ENCODE results near the gene C1orf52. TPM values are rescaled to one million over a fixed set of nuclear protein-coding genes. Genes with fewer than 3 reads are reported as not detected.

Gene C1orf52
- total RNA-seq, 1 experiment from 2014 or later: 44.5 TPM

DNA sequence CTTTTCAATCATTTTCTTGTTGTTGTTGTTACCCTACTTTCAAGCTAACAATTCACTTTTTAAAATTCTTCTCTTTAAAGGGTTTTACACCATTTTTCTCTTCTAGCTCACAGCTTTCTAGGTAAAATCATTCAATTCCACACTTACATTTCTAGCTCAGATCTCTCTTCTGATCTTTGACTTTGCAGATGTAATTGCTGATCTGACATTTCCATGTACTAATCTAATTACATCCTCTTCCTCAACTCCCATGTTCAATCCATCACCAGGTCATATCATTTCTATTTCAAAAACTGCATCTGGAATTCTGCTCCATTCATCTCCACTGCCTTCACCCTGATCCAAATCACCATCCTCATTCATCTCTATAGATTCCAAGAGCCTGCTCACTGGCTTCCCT is 13.9 kb upstream of the C1orf52 start (continued):
- TF ChIP-seq, protein P1, sequence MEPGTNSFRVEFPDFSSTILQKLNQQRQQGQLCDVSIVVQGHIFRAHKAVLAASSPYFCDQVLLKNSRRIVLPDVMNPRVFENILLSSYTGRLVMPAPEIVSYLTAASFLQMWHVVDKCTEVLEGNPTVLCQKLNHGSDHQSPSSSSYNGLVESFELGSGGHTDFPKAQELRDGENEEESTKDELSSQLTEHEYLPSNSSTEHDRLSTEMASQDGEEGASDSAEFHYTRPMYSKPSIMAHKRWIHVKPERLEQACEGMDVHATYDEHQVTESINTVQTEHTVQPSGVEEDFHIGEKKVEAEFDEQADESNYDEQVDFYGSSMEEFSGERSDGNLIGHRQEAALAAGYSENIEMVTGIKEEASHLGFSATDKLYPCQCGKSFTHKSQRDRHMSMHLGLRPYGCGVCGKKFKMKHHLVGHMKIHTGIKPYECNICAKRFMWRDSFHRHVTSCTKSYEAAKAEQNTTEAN (CRISPR knock-in tag; IDR thresholded peaks at IDR 0.05): no peak
- TF ChIP-seq, protein P2, sequence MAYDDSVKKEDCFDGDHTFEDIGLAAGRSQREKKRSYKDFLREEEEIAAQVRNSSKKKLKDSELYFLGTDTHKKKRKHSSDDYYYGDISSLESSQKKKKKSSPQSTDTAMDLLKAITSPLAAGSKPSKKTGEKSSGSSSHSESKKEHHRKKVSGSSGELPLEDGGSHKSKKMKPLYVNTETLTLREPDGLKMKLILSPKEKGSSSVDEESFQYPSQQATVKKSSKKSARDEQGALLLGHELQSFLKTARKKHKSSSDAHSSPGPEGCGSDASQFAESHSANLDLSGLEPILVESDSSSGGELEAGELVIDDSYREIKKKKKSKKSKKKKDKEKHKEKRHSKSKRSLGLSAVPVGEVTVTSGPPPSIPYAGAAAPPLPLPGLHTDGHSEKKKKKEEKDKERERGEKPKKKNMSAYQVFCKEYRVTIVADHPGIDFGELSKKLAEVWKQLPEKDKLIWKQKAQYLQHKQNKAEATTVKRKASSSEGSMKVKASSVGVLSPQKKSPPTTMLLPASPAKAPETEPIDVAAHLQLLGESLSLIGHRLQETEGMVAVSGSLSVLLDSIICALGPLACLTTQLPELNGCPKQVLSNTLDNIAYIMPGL (CRISPR knock-in tag; IDR thresholded peaks at IDR 0.05): no peak
- no peak for TF ChIP-seq FOXK1 (CRISPR knock-in tag; IDR thresholded peaks at IDR 0.05)

DNA sequence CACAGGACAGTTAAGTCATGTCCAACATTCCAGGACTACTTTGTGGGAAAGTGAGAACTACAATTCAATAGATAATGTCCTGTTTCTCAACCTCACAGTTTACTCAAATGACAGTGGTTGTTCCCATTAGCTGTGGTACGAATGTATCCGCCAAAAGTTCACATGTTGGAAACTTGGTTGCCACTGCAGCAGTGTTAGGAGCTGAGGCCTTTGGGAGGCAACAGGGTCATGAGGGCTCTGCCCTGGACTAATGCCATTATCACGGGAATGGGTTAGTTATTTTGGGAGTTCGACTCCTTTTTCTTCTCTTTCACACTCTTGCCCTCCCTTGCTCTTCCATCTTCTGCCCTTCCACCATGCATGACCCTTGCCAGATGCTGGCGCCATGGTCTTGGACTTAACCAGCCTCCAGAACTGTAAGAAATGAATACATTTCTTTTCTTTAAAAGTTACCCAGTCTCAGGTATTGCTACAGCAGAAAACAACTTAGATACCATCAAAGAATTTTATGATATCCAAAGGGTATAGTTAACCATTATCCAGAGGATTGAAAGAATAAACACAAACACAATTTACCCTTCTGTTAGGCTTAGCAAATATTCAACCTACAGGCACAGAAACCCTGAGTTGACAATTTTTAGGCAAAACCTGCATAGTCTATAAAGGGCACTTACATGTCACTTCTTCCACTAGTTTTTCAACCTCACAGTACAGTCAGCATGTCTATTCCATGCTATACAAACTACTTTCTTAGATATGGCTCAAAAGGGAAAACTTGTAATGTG is 9.5 kb upstream of the C1orf52 start:
- Mint-ChIP-seq H3K27me3 (ENCODE audit: low read depth) (no peaks in the 10 kb centered on the region), H3K4me3 (no peak overlapping the region), H3K36me3 (peaks cover 46% of the 10 kb centered on the region), H3K9me3 (peaks cover 5% of the 10 kb centered on the region; the same call in 1 of the 2 replicates), H3K4me1 (no peaks in the 10 kb centered on the region), H3K27ac (no peak overlapping the region)
- ATAC-seq (no peak), DNase-seq (ENCODE audit: low spot score) (no peak)
- ChIA-PET CTCF (interaction anchor here (1.6 to 3.9 kb wide), 2 partner anchors 9 kb away, joined by 7 to 26 read pairs; partner anchors contain the start of gene C1orf52), POLR2A (interaction anchor here (0.6 kb wide), 1 partner anchor 78 kb away, joined by 7 read pairs; no protein-coding TSS in a partner anchor)
- TF ChIP-seq, protein P3, sequence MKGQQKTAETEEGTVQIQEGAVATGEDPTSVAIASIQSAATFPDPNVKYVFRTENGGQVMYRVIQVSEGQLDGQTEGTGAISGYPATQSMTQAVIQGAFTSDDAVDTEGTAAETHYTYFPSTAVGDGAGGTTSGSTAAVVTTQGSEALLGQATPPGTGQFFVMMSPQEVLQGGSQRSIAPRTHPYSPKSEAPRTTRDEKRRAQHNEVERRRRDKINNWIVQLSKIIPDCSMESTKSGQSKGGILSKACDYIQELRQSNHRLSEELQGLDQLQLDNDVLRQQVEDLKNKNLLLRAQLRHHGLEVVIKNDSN (CRISPR knock-in tag; IDR thresholded peaks at IDR 0.05): no peak
- TF ChIP-seq, protein P4, sequence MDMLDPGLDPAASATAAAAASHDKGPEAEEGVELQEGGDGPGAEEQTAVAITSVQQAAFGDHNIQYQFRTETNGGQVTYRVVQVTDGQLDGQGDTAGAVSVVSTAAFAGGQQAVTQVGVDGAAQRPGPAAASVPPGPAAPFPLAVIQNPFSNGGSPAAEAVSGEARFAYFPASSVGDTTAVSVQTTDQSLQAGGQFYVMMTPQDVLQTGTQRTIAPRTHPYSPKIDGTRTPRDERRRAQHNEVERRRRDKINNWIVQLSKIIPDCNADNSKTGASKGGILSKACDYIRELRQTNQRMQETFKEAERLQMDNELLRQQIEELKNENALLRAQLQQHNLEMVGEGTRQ (CRISPR knock-in tag; IDR thresholded peaks at IDR 0.05): no peak
- TF ChIP-seq, protein P5, sequence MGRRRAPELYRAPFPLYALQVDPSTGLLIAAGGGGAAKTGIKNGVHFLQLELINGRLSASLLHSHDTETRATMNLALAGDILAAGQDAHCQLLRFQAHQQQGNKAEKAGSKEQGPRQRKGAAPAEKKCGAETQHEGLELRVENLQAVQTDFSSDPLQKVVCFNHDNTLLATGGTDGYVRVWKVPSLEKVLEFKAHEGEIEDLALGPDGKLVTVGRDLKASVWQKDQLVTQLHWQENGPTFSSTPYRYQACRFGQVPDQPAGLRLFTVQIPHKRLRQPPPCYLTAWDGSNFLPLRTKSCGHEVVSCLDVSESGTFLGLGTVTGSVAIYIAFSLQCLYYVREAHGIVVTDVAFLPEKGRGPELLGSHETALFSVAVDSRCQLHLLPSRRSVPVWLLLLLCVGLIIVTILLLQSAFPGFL (CRISPR knock-in tag; IDR thresholded peaks at IDR 0.05; ENCODE audit: borderline replicate concordance): no peak
- no peak for TF ChIP-seq ZBTB21 (CRISPR knock-in tag; IDR thresholded peaks at IDR 0.05; ENCODE audit: borderline replicate concordance)
- TF ChIP-seq NFATC4 (CRISPR knock-in tag; IDR thresholded peaks at IDR 0.05): no peak
- TF ChIP-seq MXD4 (CRISPR knock-in tag; IDR thresholded peaks at IDR 0.05; ENCODE audit: borderline replicate concordance): no peak
- TF ChIP-seq, protein P6, sequence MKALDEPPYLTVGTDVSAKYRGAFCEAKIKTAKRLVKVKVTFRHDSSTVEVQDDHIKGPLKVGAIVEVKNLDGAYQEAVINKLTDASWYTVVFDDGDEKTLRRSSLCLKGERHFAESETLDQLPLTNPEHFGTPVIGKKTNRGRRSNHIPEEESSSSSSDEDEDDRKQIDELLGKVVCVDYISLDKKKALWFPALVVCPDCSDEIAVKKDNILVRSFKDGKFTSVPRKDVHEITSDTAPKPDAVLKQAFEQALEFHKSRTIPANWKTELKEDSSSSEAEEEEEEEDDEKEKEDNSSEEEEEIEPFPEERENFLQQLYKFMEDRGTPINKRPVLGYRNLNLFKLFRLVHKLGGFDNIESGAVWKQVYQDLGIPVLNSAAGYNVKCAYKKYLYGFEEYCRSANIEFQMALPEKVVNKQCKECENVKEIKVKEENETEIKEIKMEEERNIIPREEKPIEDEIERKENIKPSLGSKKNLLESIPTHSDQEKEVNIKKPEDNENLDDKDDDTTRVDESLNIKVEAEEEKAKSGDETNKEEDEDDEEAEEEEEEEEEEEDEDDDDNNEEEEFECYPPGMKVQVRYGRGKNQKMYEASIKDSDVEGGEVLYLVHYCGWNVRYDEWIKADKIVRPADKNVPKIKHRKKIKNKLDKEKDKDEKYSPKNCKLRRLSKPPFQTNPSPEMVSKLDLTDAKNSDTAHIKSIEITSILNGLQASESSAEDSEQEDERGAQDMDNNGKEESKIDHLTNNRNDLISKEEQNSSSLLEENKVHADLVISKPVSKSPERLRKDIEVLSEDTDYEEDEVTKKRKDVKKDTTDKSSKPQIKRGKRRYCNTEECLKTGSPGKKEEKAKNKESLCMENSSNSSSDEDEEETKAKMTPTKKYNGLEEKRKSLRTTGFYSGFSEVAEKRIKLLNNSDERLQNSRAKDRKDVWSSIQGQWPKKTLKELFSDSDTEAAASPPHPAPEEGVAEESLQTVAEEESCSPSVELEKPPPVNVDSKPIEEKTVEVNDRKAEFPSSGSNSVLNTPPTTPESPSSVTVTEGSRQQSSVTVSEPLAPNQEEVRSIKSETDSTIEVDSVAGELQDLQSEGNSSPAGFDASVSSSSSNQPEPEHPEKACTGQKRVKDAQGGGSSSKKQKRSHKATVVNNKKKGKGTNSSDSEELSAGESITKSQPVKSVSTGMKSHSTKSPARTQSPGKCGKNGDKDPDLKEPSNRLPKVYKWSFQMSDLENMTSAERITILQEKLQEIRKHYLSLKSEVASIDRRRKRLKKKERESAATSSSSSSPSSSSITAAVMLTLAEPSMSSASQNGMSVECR (CRISPR knock-in tag; IDR thresholded peaks at IDR 0.05; ENCODE audit: borderline replicate concordance): no peak
- no peak for TF ChIP-seq ELF4 (CRISPR knock-in tag; IDR thresholded peaks at IDR 0.05; ENCODE audit: low read depth)
- TF ChIP-seq, protein P7, sequence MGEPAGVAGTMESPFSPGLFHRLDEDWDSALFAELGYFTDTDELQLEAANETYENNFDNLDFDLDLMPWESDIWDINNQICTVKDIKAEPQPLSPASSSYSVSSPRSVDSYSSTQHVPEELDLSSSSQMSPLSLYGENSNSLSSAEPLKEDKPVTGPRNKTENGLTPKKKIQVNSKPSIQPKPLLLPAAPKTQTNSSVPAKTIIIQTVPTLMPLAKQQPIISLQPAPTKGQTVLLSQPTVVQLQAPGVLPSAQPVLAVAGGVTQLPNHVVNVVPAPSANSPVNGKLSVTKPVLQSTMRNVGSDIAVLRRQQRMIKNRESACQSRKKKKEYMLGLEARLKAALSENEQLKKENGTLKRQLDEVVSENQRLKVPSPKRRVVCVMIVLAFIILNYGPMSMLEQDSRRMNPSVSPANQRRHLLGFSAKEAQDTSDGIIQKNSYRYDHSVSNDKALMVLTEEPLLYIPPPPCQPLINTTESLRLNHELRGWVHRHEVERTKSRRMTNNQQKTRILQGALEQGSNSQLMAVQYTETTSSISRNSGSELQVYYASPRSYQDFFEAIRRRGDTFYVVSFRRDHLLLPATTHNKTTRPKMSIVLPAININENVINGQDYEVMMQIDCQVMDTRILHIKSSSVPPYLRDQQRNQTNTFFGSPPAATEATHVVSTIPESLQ (CRISPR knock-in tag; IDR thresholded peaks at IDR 0.05): no peak
- no peak for TF ChIP-seq ZNF219 (CRISPR knock-in tag; IDR thresholded peaks at IDR 0.05; ENCODE audit: borderline replicate concordance)
- TF ChIP-seq ZNF671 (CRISPR knock-in tag; IDR thresholded peaks at IDR 0.05): no peak
